Muscle of arm (tissue), 12 donors: Measurements from ENCODE around the gene CA10. TPM values are rescaled to one million over a fixed set of nuclear protein-coding genes. Genes with fewer than 3 reads are reported as not detected.

ENCODE experiments used
- DNase-seq: peaks from one replicate; pipeline ENCODE4 v3.0.0-alpha.2; 2013
- polyA plus RNA-seq, 12 donors: library from polyadenylated mRNA; unstranded; fragments of 120-200 nt; gene quantifications; one replicate each; pipeline ENCODE4 v1.2.1, GENCODE V29; 2013; ENCODE audit not compliant: insufficient read length in 12 of 12

The CA10 gene
- polyA plus RNA-seq, 12 donors: 2.4 to 9.5 (median 6.5) TPM; not detected in 2

DNA sequence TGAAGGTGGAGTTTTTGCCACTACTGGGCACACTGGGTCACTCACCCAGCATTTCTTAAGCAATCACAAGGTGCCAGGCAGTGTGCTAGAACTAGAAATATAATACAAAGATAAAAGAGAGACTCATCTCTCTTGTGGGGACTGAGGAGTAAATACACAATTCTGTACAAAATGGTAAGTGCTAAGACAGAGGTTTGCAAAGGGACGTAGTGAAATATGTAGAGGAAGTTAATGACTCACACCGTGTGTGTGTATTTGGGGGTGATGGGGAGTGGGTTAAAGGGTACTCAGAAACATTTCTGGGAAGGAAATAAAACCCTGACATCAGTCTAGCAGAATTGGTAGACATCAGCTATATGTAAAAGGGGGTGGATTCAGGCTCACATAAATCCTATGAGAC lies 389.3 kb downstream of the CA10 start:
- no peak for DNase-seq

- no peak for DNase-seq
These were observed 389.8 kb downstream of the CA10 start for GRCh38 chr17:51768706-51769105.

- no peak for DNase-seq
These were observed 391.2 kb downstream of the CA10 start for GRCh38 chr17:51767287-51767686.

DNA sequence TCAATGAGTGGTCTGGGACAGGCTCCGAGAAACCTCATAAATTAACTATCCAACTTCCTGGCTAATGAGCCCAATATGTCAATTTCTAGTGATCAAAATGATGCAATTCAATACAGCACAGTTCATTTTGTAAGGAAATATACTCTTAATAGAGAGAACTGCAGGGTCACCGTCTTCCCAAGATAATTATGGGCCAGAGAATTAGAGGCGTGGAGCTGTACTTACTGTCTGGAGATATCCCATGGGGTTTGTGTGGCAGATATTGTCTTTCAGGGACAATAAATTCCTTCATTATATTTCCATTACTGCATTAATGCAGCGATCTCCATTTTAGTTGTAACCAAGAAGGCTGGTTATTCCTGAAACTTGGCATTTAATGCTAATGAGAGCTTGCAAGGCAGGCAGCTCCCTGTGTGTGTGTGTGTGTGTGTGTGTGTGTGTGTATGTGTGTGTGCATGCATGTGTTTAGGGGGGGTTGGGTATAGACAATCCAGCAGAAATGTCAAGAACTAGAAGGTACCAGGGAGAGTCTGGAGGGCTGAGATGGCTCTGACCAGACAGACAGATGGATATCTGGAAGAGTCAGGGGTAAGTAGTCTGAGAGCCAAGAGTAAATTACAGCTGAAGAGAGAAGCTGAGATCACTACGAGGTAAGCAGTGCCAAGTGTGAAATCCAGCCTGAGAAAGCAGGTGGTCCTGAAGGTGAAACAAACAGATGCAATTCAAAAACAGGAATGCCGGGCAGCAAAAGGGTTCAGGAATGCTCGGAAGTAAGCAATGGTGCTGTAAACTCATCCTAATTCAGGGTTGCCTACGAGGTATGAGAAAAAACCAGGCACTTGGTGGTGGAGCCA lies 393.0 kb downstream of the CA10 start:
- no peak for DNase-seq

- DNase-seq: peak; percentile 66
These were observed 394.0 kb downstream of the CA10 start for GRCh38 chr17:51764387-51764971.

DNA sequence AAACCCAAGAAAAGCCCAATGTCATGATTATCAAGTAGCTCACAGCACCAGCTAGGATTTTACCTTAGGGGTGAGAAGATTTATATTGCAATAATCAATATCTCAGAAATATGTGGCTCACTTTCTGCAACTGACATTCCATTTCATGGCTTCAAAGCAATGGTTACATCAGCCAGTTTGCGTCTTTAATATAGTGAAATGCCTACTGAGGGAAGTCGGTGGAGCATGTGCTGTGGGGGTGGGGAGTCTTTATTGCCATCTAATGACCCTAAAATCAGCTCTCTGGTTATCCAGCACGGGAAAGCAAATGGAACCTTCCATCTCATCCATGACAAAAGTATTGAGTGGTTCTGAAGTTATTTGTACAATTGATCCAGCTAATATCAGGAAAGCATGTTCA lies 395.5 kb downstream of the CA10 start:
- DNase-seq: no peak

GRCh38 chr17:51761105-51761504 lies 397.4 kb downstream of the CA10 start:
- no peak for DNase-seq

DNA sequence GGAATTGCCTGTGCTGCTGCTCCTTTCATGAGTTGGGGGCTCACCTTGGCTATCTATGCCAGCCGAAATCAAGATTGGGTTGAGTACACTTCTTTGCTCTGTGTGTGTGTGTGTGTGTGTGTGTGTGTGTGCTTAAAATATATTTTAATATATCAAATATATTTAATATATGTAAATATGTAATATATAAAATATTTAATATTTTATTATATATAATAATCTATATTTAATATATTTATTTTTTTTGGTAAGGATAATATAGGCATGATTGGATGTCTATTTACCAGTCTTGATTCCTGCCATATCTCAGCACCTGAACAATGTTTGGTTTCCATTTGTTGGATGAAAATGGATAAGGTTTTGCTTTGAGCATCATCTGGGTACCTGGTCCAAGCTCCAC lies 399.3 kb downstream of the CA10 start:
- DNase-seq: no peak

DNA sequence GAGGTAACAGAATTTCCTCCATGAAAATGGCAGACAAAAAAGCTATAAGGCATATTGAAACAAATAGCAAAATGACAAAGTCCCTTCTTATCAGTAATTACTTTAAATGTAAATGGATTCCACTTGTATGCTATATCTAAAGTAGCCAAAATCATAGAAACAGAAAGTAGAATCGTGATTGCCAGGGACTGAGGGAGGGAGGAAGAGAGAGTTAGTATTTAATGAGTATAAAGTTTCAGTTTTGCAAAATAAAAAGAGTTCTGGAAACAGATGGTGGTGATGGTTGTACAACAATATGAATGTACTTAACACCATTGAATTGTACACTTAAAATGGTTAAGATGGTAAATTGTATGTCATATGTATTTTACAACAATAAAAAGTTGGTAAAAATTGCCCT lies 407.4 kb downstream of the CA10 start:
- no peak for DNase-seq

DNA sequence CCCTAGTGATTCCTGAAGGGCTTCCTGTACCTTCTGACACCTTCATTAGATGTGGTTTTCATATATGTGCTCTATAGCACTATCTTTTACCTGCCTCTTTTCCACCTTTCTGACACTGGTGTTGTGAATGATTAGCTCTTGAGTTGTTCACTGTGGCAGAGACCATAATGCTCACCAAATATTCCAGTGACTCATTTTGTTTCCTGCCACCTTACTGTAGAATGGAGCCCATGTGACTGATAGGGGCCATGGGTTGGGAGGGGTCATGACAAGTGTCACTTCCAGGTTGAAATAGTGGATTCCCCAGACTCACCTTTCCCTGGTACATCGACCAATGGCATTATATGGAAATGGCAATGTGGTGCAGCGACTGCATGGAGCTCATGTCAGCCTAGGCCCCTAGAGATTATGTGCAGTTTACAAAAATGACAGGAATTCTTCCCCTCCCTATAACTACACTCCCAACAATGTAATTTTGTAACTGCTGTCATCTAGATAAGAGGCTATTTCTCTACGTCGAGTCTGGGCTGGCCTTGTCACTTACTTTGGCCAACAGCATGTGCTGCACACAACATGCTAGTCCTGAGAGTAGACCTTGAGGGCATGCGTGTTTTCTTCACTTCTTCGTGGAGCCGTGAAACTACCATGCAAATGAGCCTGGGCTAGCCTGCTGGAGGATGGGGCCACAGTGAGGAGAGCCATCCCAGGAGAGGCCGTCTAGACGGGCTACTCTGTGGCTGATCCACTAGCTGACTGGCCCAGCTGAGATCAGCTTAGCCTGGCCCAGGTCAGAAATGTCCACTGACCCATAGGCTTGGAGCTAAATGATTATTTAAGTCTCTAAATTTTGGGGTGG lies 409.5 kb downstream of the CA10 start:
- DNase-seq: no peak

DNA sequence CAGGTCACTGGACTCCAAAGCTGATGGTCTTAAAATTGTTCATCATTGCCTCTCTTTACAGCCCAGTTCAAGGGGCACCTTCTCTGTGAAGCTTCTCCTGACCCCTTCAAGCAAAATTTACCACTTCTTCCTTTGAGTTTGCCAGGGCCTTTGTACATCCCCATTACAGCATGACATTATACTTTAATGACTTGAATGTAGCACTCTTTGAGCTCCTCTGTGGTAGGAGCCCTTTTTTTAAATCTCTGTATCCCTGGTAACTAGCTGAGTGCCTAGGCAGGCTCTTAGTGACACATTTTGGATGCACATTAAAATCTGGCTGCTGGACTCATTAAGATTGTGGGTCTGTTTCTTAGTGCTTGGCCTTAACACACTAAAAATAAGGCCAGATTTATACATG lies 412.1 kb downstream of the CA10 start:
- DNase-seq: no peak

- DNase-seq: no peak
These were observed 412.5 kb downstream of the CA10 start for GRCh38 chr17:51745993-51746392.

DNA sequence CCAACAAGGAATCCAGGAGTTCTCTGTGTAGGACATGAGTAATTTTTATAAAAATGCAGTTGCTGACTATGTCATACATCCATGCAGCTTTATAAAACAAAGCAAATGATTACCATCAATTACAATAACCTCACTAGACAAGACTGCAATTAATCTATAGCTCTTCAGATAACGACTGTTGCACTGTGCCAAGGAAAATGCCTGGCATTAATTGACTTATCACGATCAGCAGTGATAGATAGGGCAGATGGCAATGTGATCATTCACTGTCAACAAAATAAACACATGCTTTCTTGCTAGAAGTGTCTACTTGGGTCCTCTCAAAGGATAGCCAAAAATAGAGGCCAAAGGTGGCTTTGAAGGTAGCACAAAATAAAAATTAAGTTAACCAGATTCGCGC lies 415.0 kb downstream of the CA10 start:
- DNase-seq: no peak

DNA sequence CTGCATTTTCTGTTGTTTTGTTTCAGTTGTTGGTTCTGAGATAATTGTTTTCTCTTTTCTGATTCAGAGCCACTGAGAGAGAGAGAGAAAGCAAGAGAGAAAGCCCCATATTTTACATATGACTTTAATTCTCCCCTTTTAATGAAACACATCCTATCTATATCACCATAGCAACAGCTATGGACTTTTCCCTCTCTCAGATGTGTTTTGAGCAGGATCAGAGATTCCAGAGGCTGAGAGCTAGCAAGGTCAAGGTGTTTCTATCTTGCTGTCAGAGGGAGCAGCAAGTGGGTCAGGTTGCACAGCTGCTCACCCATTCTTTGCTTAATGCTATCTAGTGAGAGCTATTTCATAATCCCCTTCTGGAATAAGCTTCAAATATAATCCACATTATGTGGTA lies 415.9 kb downstream of the CA10 start:
- DNase-seq: no peak

GRCh38 chr17:51741458-51741857 lies 417.1 kb downstream of the CA10 start:
- no peak for DNase-seq

DNA sequence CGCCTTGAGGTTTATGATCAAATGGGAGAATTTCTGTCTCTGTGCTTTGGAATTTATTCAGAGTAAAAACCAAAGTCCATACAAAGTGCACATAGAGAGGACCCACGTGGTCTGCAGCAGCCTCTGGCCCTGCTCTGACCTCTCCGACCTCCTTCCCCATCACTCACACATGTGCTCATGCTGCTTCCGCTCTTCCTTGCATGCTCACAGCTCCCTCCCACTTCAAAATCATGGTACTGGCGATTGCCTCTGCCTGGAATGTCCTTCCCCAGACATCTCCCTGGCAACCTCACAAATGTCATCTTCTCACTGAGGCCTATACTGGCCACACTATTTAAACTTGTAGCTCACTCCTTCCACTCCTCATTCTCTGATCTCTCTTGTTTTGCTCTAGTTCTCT lies 418.0 kb downstream of the CA10 start:
- DNase-seq: no peak

- no peak for DNase-seq
These were observed 419.1 kb downstream of the CA10 start for GRCh38 chr17:51739245-51739886.

DNA sequence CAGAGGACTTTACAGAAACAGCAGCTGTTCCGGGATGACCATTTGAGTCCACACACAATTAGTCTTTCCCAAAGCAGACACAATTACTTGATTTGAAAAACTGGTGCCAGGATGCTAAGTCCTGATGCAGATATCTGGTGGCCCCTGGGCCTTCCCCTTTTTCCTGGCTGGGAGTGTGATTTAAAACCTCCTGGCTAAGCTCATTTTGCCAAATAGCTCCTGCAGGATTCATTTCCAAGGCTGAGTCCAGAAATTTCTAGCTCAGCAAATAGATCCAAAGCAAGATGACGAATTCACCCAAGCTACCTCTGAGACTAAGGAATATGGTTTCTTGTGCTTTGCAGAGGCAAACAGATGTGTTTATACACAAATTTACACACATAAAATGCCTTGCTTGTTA lies 422.2 kb downstream of the CA10 start:
- DNase-seq: peak; percentile 70

GRCh38 chr17:51734976-51735375 lies 423.5 kb downstream of the CA10 start:
- DNase-seq: no peak

- DNase-seq: no peak
These were observed 424.1 kb downstream of the CA10 start for GRCh38 chr17:51734462-51734861.

- DNase-seq: no peak
These were observed 425.3 kb downstream of the CA10 start for GRCh38 chr17:51733166-51733565.
